Vagina (tissue), 2 donors: ENCODE data around the gene EPS15.

ENCODE experiments used
- POLR2A ChIP-seq, 2 donors: fragments of 450-650 bp; IDR thresholded peaks; one replicate each; pipeline ENCODE4 v1.6.1; 2017; ENCODE audit warnings: antibody characterized with exemption in 2 of 2, mild to moderate bottlenecking in 2 of 2, moderate library complexity in 2 of 2
- TF ChIP-seq, protein P1 (sequence below), 3 experiments: fragments of 450-650 bp in 2 of 3; fragments of 200-600 bp in 1 of 3; sonication (generic) in 1 of 3; IDR thresholded peaks; one replicate each; pipeline ENCODE4 v1.5.1; 2017 to 2019; ENCODE audit warnings: antibody characterized with exemption in 3 of 3, mild to moderate bottlenecking in 2 of 3, moderate library complexity in 2 of 3

DNA sequence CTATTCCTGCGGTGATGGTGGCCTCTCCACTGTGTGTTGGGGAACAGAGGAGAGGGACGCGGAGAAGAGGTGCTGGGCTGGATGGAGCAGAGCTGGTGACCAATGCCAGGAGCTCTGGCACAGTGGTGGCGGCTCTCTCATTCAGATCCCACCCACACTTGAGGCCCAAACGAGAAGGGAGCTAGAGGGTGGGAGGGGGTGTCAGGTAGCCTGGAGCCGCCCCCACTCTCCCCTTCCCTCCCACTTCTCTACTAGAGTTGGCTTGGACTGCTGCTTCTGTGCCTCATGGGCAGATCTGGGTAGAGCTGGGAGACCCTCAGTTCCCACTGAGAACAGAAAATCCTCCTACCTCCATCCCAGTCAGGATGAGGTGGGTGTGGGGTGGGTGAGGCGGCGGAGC lies 192.2 kb downstream of the EPS15 start:
- TF ChIP-seq, protein P1, sequence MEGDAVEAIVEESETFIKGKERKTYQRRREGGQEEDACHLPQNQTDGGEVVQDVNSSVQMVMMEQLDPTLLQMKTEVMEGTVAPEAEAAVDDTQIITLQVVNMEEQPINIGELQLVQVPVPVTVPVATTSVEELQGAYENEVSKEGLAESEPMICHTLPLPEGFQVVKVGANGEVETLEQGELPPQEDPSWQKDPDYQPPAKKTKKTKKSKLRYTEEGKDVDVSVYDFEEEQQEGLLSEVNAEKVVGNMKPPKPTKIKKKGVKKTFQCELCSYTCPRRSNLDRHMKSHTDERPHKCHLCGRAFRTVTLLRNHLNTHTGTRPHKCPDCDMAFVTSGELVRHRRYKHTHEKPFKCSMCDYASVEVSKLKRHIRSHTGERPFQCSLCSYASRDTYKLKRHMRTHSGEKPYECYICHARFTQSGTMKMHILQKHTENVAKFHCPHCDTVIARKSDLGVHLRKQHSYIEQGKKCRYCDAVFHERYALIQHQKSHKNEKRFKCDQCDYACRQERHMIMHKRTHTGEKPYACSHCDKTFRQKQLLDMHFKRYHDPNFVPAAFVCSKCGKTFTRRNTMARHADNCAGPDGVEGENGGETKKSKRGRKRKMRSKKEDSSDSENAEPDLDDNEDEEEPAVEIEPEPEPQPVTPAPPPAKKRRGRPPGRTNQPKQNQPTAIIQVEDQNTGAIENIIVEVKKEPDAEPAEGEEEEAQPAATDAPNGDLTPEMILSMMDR (IDR thresholded peaks at IDR 0.05): no peak
- no peak for TF ChIP-seq POLR2A (IDR thresholded peaks at IDR 0.05)
